ENCODE measurements around the gene FANCG.
A peak's percentile ranks its signal among the peaks of the same experiment; 100 is the strongest.

Gene FANCG

DNA sequence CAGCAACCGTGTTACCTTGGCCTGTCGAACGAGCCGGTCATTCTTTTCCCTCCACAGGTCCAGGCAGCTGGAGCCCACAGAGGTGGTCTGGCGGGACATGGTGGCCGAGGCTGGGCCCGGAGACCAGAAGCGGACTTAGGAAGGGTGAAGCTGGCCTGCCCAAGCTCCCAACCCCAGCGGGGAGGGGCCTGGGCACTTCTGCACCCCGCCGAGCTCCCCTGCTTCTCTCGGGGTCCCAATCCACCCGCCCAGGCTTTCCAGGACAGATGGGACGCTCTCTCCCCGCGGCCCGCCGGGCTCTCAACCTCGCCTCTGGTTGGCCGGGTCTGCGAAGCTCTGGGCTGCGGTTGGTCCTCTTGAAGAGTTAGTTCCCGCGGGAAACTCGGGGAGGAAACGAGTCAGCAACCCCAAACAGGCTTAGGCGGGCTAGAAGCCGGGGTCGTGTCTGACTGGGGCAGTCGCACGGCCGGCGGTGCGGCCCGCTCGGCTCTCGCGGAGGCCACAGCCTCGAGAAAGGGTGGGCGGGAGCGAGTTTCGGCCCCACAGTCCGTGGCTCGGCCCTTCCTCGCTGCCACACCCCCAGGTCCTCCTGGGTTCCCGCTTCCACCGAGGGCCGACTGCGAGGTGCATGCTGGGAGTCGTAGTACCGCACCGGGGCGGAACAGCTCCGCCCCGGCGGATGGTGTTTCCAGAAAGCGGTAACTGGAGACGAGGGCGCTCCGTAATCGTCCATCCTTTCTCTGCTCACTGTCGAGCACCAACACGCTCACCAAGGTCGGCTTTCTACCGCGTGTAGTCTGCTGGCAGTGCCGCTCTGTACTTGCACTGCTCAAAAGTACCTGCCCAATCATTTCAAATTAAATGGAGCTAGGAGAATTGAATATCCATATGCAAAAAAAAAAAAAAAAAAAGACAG lies at the start of gene FANCG:
Gene FANCG, minus strand, starts transcription at position 517 of the 916 bp plus-strand sequence. Its CDS starts 418 bp downstream, at position 99.
- peak; percentile 98 for DNase-seq

DNA sequence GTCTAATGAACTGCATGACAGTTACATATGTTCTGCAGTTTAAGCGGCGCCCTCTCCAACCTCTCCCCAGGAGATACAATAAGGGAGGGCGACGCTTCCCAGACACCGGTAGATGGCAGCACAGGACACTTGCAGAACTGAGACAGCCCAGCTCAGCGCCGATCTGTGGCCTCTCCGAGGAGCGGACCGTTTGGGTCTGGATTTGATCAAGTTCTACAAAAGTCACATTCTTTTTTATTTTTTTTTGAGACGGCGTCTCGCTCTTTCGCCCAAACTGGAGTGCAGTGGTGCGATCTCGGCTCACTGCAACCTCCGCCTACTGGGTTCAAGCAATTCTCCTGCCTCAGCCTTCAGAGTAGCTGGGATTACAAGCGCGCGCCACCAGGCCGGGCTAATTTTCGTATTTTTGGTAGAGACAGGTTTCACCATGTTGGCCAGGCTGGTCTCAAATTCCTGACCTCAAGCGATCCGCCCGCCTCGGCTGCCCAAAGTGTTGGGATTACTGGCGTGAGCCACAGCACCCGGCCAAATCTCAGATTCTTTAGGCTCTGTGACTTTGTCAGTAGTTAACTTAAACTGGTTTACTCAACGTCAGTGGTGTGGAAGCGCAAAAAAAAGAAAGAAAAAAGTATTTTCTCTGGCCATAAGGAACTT lies 37.3 kb upstream of the FANCG start:
- peak; percentile 92 for DNase-seq

- peak; percentile 85 for DNase-seq
Observed at GRCh38 chr9:35116539-35116897, 36.8 kb upstream of the FANCG start.

DNA sequence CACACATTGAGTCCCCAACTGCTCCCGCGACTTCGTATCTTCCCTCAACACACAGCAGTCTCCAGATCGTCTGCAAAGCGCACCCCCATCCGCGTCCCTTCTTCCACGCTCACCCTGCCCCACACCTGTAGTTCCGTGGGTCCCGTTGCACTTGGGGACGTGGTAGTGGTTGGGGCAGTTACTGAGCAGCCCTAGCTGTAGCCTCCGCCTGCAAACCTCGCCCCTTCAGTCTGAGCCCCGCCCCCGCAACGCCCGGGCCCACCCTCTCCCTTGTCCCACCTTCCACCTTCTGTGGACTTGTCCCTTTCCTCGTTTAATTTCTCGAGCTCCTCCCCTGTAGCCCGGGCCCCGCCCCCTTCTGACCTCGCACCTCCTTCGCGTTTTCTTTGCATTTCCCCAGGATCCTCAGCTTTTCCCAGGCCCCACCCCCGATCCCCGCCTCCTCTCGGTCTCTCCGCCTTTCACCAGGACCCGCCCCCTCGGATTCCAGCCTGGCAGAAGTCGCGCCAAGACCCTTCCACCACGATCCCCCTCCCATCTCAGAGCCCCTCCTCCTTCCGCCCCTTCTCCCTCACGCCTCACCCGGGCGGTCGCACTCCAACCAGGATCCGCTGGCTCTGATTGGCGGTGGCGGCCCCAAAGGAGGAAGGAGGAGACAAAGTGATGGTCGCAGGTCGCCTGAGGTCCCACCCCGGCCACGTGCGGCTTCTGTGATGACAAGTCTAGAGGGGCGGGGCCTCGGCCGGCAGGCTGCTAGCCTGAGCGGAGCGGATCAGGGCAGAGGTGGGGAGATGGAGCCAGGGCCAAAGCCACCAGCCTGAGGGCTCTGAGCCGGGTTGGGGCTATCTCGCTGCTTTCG lies 36.2 kb upstream of the FANCG start, which contains the start of gene ATOSB:
Gene ATOSB, minus strand, starts transcription at position 183 of the 859 bp plus-strand sequence. CDS start 7,588 bp downstream, outside the sequence.
- peak; percentile 96 for DNase-seq

DNA sequence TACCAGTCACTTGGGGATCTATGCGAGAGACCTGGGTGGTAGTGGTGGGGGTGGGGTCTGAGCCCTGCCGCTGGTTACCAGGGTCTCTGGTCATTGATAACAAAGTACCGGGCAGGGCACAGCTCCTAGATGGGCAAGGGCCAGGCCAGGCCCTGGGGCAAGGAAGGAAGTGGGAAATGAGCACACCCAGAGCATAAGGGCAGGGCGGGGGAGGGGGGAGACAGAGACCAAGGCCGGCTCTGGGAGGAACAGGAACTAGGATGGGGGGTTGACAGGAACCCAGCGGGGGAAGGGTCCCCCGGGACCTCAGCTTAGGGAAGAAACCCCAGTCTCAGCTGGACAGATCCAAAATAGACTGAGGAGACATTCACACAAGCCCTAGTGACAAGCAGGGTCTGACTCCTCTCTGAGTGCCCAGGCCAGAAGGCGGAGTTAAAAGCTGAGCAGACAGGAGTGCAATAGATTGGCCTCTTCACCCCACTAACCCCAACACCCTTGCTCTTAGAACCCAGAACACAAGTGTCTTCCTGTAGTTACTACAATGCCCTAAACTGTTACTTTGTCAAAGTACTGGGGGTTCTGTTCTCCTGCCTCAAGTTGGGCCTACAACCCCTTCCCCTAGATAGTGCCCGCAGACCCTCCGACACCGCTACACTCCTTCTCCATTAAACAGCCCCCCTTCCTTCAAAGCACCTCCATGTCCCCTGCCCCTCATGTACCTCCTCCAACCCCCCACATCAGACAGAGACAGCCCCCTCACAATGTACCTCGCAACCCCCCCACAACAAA lies 35.3 kb upstream of the FANCG start:
- peak; percentile 62 for DNase-seq

- peak; percentile 85 for DNase-seq
Observed at GRCh38 chr9:35114113-35114839, 34.5 kb upstream of the FANCG start.

DNA sequence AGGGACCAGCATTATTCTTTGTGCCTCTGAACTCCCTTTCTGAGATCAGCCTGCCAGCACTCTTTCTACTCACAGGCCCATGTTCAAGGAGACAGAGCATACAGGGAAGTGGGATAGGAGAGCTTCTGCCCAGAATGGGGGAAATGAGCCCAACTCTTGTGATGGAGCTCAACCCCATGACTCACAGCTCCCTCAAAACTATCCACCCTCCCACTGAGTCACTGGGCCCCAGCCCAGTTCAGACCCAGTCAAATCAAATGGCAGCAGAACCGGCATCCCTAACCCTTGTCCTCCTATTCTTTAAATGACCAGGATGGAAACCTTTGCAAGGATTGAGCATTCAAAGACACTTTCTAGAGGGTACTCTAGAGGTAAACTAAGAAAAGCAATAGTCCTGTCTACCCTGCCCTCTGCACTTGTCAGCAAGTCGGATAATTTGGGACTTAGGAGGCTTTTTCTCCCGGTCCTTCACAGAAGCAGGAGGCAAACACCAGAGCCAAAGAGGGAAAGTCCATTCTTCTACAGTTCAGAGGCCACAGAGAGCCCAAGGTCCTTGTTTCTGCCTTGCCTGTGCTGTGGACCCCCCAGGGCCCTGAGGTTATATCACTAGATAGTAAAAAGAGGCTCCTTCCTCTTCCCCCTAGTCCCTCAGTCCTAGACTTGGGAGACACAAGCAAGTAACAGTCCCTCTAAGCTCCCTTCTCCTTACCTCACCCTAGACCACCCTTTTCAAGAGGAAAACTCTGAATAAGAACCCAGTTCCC lies 32.7 kb upstream of the FANCG start:
- no peak for DNase-seq

DNA sequence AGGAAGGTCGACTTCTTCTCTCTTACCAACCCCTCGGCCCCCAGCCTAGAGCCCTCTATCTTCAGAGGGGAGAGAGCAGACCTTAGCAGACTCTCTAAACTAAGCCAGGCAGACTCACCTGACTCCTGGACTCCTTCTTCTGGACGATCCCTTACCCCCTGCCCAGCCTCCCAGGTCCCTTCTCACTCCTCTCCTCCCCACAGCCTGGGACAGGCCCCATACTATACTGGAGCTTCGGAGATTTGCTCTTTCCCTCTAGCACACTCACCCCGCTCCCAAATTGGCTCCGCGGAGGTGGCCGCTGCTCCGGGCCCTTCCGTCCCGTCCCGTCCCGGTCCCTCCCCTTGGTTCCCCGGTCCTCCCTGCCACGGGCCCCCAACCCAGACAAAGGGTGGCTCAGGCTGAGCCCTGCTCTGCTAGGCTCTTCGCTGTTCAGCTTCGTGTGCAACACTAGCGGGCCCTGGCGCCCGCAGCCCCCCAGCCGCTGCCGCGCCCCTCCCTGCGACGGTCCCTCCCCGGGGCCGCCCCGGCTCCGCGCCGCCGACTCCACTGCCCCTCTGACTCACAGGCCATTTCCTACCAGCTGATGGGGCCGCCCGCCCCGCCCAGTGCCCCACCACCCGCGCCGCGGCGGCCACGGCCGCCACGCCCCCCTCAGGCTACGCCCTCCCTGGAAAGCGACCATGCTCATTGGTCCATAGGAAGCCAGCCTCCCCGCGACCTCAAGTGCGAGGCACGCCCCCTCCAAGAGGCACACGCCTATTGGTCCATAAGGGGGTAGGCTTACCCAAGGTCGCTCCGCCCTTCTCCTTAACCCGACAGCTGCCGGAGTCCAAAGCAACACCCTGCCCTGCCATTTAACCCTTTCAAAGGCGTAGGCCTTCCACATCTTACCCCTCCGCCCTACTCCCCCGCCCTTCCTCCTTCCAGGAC lies 31.5 kb upstream of the FANCG start:
- peak; percentile 88 for DNase-seq

- no peak for DNase-seq
Observed at GRCh38 chr9:35110327-35110761, 30.6 kb upstream of the FANCG start.

DNA sequence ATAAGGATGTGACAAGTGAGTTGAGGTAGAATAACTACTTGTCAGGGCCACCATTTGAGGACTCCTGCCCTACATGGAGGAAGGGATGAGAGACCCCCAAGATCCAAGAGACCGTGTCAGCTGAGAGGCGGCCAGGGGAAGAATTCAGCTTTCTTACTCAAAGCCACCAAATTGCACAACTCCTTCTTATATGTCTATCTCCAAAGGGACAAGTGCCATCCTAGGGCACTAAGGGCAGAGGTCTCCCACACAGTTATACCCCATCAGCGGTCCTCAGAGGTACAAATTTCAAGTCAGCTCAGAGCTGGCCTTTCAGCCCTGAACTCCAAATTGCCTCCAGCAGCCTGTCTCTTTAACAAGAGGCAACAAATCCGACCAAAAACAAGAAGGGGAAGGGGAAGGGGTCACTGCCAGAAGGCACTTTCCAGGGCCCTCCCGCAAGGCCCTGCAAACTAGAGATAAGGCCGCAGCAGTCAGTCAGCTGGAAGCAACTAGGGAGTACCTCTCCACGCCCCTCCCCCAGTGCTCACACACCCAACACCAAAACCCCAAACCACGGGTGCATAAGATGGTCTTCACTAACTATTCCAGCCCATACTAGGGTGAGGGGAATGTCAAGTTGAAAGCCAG lies 29.3 kb upstream of the FANCG start:
- no peak for DNase-seq

GRCh38 chr9:35108461-35108860 lies 28.7 kb upstream of the FANCG start:
- no peak for DNase-seq

DNA sequence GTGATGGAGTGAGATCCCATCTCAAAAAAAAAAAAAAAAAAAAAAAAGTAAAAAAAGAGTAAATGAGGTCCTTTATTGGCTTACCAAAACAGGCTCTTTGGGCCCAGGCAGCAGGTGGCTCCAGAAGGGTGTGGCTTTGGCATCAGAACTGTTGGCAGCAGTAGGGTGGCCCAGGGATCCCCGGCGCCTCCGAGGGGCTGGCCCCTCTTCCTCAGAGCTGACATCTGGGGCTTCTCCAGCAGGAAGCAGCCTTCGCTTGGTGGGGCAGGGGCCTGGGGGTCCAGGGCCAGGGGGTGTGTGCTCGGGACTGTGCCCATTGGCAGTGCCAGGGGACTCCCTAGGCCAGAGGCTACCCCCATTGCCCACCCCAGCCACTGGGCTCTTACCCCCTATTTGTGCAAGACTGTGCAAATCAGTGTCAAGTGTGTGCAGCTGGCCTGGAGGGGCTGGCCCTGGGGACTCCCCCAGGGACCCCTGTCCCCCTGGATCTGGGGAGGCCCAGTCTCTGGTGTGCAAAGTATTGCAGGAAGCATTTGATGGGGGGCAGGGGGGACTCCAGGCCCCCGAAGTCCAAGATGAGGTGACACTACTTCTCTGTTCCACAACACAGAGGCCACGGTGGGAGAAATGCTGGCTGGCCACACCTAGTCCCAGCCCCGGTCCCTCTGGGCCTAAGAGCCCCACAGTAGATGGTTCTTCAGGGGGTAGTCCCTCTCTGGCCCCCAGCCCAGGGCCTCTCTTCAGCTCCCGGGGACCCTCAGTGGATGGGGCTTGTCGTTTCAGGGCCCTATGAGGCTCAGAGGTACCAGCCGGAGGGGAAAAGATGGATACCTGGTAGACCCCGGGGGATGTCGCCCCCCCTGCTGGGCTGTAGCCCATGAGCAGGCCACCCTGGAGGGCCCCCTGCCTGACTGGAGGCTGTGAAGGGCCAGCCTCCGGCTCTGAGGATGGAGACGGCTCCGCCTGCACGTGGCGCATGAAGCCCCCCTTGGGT lies 27.9 kb upstream of the FANCG start:
- no peak for DNase-seq

- DNase-seq = no peak
Observed at GRCh38 chr9:35106343-35106730, 26.6 kb upstream of the FANCG start.

- no peak for DNase-seq
Observed at GRCh38 chr9:35105571-35106342, 26.0 kb upstream of the FANCG start.

DNA sequence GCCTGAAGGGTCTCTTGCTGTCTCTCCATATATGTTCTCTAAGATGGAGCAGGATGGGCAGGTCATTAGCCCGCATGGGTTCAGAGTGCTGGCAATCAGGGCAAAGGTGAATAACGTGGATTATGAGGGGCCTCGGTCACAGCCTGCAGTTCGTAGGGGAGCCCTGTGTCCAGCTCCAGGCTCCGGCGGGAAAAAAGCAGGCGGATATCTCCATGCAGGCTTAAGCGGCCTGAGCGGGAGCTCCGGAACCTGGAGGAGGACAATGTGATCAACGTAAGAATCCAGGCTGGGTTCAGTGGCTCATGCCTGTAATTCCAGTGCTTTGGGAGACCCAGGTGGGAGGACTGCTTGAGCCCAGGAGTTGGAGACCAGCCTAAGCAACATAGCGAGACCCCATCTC lies 25.4 kb upstream of the FANCG start:
- DNase-seq = no peak

GRCh38 chr9:35104586-35104985 lies 24.8 kb upstream of the FANCG start:
- DNase-seq = no peak

DNA sequence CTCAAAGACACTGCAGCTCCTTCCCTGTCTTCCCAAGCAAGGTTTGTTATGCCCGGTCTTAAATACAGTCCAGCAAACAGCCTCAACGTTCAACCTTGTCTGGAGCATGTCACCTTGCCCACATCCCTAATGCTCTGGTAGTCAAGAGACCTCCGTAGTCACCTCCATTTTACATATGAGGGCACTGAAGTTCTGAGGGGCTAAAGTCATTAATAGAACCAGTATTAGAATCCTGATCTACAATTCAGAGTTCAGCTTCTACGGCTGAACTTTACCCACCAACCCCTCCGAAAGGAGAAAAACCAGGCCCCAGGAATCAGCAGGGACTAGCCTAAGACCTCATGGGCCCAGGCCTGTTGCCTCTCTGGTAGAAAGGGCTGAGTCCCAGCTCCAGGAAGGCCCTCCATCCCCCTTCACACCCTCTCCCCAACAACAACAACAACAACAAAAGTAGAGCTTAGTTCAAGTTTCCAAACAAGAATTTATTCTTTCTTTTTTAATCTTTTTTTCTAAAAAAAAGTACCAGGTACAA lies 24.0 kb upstream of the FANCG start:
- no peak for DNase-seq
